Cardiac muscle cell (in vitro differentiated cells and primary cell): ENCODE data around the gene BBX. TPM values are rescaled to one million over a fixed set of nuclear protein-coding genes. Genes with fewer than 3 reads are reported as not detected.
A peak's percentile ranks its signal among the peaks of the same experiment; 100 is the strongest.

Experiments
- DNase-seq, 2 donors: peaks; one replicate each; pipeline versions ENCODE4 v3.0.0 to v3.0.0-alpha.2; 2010 to 2017; ENCODE audit warnings: low read depth in 1 of 2, low spot score in 1 of 2
- H3K27ac ChIP-seq: fragments of 200-600 bp; sonication (generic); 2 replicates; pipeline ENCODE4 v1.5.1; 2016
- H3K27me3 ChIP-seq: fragments of 200-600 bp; sonication (generic); 2 replicates; pipeline ENCODE4 v1.6.0; 2016; ENCODE audit warnings: control low read depth
- H3K36me3 ChIP-seq: fragments of 200-600 bp; sonication (generic); 2 replicates; pipeline ENCODE4 v1.5.1; 2016; ENCODE audit warnings: control low read depth
- H3K4me1 ChIP-seq: fragments of 200-600 bp; sonication (generic); 2 replicates; pipeline ENCODE4 v1.8.1; 2017; ENCODE audit warnings: low read depth, mild to moderate bottlenecking, mixed run types
- H3K4me3 ChIP-seq: fragments of 200-600 bp; sonication (generic); 2 replicates; pipeline ENCODE4 v1.5.1; 2016; ENCODE audit warnings: mild to moderate bottlenecking
- H3K9me3 ChIP-seq: fragments of 200-600 bp; sonication (generic); 2 replicates; pipeline ENCODE4 v1.5.1; 2017; ENCODE audit warnings: low read depth, mild to moderate bottlenecking, control low read depth
- CTCF ChIP-seq: IDR thresholded peaks from 2 replicates; pipeline ENCODE4 v1.5.1; 2012; ENCODE audit warnings: low read depth, mild to moderate bottlenecking, low read length
- polyA plus RNA-seq: library from polyadenylated mRNA; unstranded; fragments of >200 nt; fragmentation: Nextera tagmentation; extraction: Ambion mirVana; gene quantifications from 2 replicates; pipeline ENCODE4 v1.2.1, GENCODE V29; 2016
- total RNA-seq: library from RNA; depleted of rRNA; stranded (reverse); fragments of >200 nt; gene quantifications from 2 replicates; pipeline ENCODE4 v1.2.3, GENCODE V29; 2016

The BBX gene
- total and polyA plus RNA-seq, 2 experiments from 2014 or later: 77.5 to 96.2 TPM

GRCh38 chr3:107540857-107541256, 18.1 kb downstream of the BBX start:
- no peaks in the 10 kb centered on the region for H3K36me3 ChIP-seq
- no peak overlapping the region for H3K4me3 ChIP-seq
- TF ChIP-seq CTCF: no peak
- no peaks in the 10 kb centered on the region for H3K9me3 ChIP-seq
- no peaks in the 10 kb centered on the region for H3K4me1 ChIP-seq
- H3K27ac ChIP-seq: no peak overlapping the region
- H3K27me3 ChIP-seq: no peaks in the 10 kb centered on the region
- no peak for DNase-seq

GRCh38 chr3:107542665-107543064, 19.9 kb downstream of the BBX start:
- no peak overlapping the region for H3K27ac ChIP-seq
- H3K4me1 ChIP-seq: no peaks in the 10 kb centered on the region
- no peak for DNase-seq
- H3K36me3 ChIP-seq: no peaks in the 10 kb centered on the region
- no peaks in the 10 kb centered on the region for H3K9me3 ChIP-seq
- H3K4me3 ChIP-seq: no peak overlapping the region
- no peak for TF ChIP-seq CTCF
- H3K27me3 ChIP-seq: no peaks in the 10 kb centered on the region

DNA sequence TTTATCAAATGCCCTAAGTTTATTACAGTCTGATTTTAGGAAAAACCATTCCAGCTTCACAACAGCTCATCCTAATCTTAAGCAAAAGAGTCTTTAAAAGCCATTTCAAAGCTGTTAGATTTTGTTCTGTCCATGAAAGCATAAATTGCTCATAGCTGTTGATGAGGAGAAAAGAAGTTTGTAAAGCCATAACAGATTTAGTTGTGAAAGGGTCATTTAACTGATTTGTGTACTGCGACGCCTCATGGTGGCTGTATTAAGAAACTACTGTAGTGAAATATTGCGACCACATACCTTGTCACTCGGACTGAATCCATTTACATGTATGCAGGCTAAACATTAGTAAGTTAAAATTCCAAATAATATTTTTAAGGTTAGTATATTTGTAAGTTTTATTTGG, 20.9 kb downstream of the BBX start:
- DNase-seq: peak; percentile 4 to 46
- no peaks in the 10 kb centered on the region for H3K27me3 ChIP-seq
- no peak overlapping the region for H3K4me3 ChIP-seq
- no peaks in the 10 kb centered on the region for H3K9me3 ChIP-seq
- H3K36me3 ChIP-seq: no peaks in the 10 kb centered on the region
- H3K27ac ChIP-seq: no peak overlapping the region
- no peaks in the 10 kb centered on the region for H3K4me1 ChIP-seq
- peak; percentile 33 for TF ChIP-seq CTCF

DNA sequence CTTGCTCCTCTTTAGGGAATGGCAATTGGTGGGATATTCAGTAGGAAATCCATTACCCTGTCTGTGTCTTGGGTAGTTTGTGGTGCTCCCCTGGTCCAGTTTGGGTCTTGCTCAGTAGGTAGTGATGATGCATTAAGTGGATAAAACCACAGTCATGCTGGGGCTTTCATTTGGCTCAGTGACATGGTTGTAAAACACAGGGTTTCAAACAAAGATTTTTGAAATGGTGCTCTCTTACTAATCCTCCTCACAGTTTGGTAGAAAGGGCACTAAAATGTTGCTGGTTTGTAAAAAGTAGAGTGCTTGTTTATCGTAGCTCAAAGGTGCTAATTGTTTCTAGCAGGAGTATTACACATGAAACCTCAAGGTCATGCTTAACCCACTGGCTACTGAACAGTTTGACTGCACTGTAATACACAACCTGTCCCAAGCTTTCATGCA, 22.9 kb downstream of the BBX start:
- H3K4me1 ChIP-seq: no peaks in the 10 kb centered on the region
- no peak for TF ChIP-seq CTCF

DNA sequence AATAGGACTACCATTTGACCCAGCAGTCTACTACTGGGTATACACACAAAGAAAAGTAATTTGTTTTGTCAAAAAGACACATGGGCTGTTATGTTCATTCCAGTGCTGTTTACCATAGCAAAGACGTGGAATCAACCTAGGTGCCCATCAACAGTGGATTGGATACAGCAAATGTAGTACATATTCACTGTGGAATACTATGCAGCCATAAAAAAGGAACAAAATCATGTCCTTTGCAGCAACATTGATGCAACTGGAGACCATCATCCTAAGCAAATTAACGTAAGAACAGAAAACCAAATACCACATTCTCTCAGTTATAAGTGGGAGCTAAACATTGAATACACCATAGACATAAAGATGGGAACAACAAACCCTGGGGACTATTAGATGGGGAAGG, 25.8 kb downstream of the BBX start:
- no peaks in the 10 kb centered on the region for H3K36me3 ChIP-seq
- H3K4me1 ChIP-seq: no peaks in the 10 kb centered on the region
- H3K9me3 ChIP-seq: no peaks in the 10 kb centered on the region
- no peak for TF ChIP-seq CTCF
- no peak overlapping the region for H3K4me3 ChIP-seq
- H3K27me3 ChIP-seq: no peaks in the 10 kb centered on the region
- H3K27ac ChIP-seq: no peak overlapping the region
- no peak for DNase-seq

More for the DNA sequence above, 22.9 kb downstream of the BBX start:
- Histone ChIP-seq H3K4me3 (no peak overlapping the region), H3K27me3 (no peaks in the 10 kb centered on the region), H3K36me3 (no peaks in the 10 kb centered on the region), H3K9me3 (no peaks in the 10 kb centered on the region), H3K27ac (peak overlapping the region; percentile 11)
- DNase-seq: peak in 1 of 2 donors; percentile 14

DNA sequence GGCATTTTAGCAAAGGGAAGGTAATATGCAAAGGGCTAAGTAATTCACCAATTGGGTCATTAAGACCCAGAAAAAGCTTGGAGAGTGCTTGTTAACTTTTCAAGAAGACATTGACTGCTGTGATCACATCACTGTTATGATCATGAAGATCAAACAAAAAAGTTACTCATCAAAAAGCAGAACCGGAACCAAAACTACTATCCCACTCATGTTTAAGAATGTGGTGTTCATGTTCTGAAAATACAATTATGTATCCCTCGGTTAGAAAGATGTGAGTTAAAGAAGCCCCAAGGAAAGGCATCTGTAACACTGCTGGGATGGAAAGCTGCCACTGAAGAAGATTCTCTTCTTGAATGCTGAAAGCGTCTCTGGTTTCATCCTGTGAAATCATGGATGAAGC, 32.6 kb downstream of the BBX start:
- DNase-seq: no peak
- Histone ChIP-seq H3K36me3 (no peaks in the 10 kb centered on the region), H3K4me3 (no peak overlapping the region), H3K4me1 (no peaks in the 10 kb centered on the region), H3K9me3 (no peaks in the 10 kb centered on the region), H3K27ac (no peak overlapping the region), H3K27me3 (no peaks in the 10 kb centered on the region)
- no peak for TF ChIP-seq CTCF
